IMR-90 (cell line): ENCODE measurements around the gene EGR2. TPM values are rescaled to one million over a fixed set of nuclear protein-coding genes. Genes with fewer than 3 reads are reported as not detected.
"Not testable (repeated sequence)": the region's sequence is repeated elsewhere in the genome, so short reads cannot be mapped to it uniquely, and the experiment has no call there.

ENCODE experiments used
- ATAC-seq: fragments of 200-7000 bp; cut with Tn5 transposase; 2 replicates; pipeline ENCODE4 v1.9.1; 2020; ENCODE audit warnings: low read depth, mild to moderate bottlenecking, moderate library complexity
- BruUV-seq: library from RNA; stranded (reverse); fragments of 400-500 nt; replicated peaks from 2 replicates; lab custom pipeline; 2021; lab: Mats Ljungman, UMichigan
- CTCF ChIA-PET: fragments of 300-600 bp; formaldehyde crosslinking; extraction: SDS; loops from one replicate; lab custom pipeline; 2021; ENCODE audit warnings: antibody characterized with exemption; lab: Yijun Ruan, JAX
- POLR2A ChIA-PET: fragments of 300-600 bp; sonication (Branson Sonifier 250); formaldehyde crosslinking; loops from one replicate; lab custom pipeline; 2022; ENCODE audit warnings: antibody characterized with exemption; ENCODE audit not compliant: unreplicated experiment; lab: Charles Lee
- DNase-seq: peaks from one replicate; pipeline ENCODE4 v3.0.0; 2013
- H2AFZ ChIP-seq: replicated peaks from 2 replicates; pipeline ENCODE3; 2013; ENCODE audit warnings: low read length, mild to moderate bottlenecking; ENCODE audit not compliant: poor library complexity
- H2AK5ac ChIP-seq: 2 replicates; pipeline ENCODE4 v1.6.1; 2013; ENCODE audit warnings: low read depth, low read length, inconsistent platforms
- H2AK9ac ChIP-seq: replicated peaks from 2 replicates; pipeline ENCODE3; 2013; ENCODE audit warnings: mild to moderate bottlenecking, low read depth, low read length, moderate library complexity; ENCODE audit not compliant: poor library complexity
- H2BK120ac ChIP-seq: 2 replicates; pipeline ENCODE4 v1.6.1; 2013; ENCODE audit warnings: low read depth, low read length, inconsistent platforms
- H2BK15ac ChIP-seq: 3 replicates; pipeline ENCODE4 v1.6.1; 2013; ENCODE audit warnings: low read depth, low read length, inconsistent platforms
- H2BK20ac ChIP-seq: 2 replicates; pipeline ENCODE4 v1.6.1; 2013; ENCODE audit warnings: low read depth, mild to moderate bottlenecking, inconsistent platforms, low read length, moderate library complexity
- H2BK5ac ChIP-seq: 2 replicates; pipeline ENCODE4 v1.6.1; 2013; ENCODE audit warnings: mild to moderate bottlenecking, low read depth, low read length, inconsistent platforms; ENCODE audit not compliant: poor library complexity, severe bottlenecking
- H3K14ac ChIP-seq: replicated peaks from 2 replicates; pipeline ENCODE4 v1.6.1; 2013; ENCODE audit warnings: low read depth, low read length, inconsistent platforms
- H3K18ac ChIP-seq: 2 replicates; pipeline ENCODE4 v1.6.1; 2013; ENCODE audit warnings: low read depth, low read length, control low read depth
- H3K23ac ChIP-seq: 2 replicates; pipeline ENCODE4 v1.6.1; 2013; ENCODE audit warnings: low read depth, low read length, inconsistent platforms
- H3K27ac ChIP-seq: 2 replicates; pipeline ENCODE4 v1.5.1; 2013; ENCODE audit warnings: mild to moderate bottlenecking, control low read depth, low read length; ENCODE audit not compliant: insufficient read depth
- H3K27me3 ChIP-seq: 2 replicates; pipeline ENCODE4 v1.6.1; 2013; ENCODE audit warnings: low read length; ENCODE audit not compliant: control insufficient read depth, insufficient read depth
- H3K36me3 ChIP-seq: 2 replicates; pipeline ENCODE4 v1.6.1; 2013; ENCODE audit warnings: low read length, mixed read lengths; ENCODE audit not compliant: control insufficient read depth, insufficient read depth
- H3K4ac ChIP-seq: 2 replicates; pipeline ENCODE4 v1.6.1; 2013; ENCODE audit warnings: low read depth, low read length, inconsistent platforms
- H3K4me1 ChIP-seq: 2 replicates; pipeline ENCODE4 v1.6.1; 2013; ENCODE audit warnings: low read length, mixed read lengths; ENCODE audit not compliant: control insufficient read depth, insufficient read depth
- H3K4me2 ChIP-seq: 2 replicates; pipeline ENCODE4 v1.6.1; 2013; ENCODE audit warnings: low read depth, mild to moderate bottlenecking, control low read depth, low read length, moderate library complexity
- H3K4me3 ChIP-seq: 2 replicates; pipeline ENCODE4 v1.5.1; 2013; ENCODE audit warnings: low read depth, mild to moderate bottlenecking, control low read depth, low read length, moderate library complexity; ENCODE audit not compliant: insufficient read depth
- H3K56ac ChIP-seq: 2 replicates; pipeline ENCODE4 v1.6.1; 2013; ENCODE audit warnings: low read length, inconsistent platforms; ENCODE audit not compliant: insufficient read depth; ENCODE audit errors: extremely low read depth
- H3K79me1 ChIP-seq, 2 experiments: 2 replicates each; pipeline ENCODE4 v1.6.1; 2013; ENCODE audit warnings: low read length in 2 of 2, inconsistent platforms in 1 of 2, low read depth in 1 of 2
- H3K9ac ChIP-seq: 2 replicates; pipeline ENCODE4 v1.6.1; 2013; ENCODE audit warnings: low read depth, low read length, control low read depth
- H3K9me1 ChIP-seq: 2 replicates; pipeline ENCODE4 v1.6.1; 2013; ENCODE audit warnings: low read length, inconsistent platforms; ENCODE audit not compliant: insufficient read depth
- H3K9me3 ChIP-seq: 2 replicates; pipeline ENCODE4 v1.6.1; 2013; ENCODE audit warnings: low read length; ENCODE audit not compliant: control insufficient read depth, insufficient read depth
- H4K20me1 ChIP-seq: 2 replicates; pipeline ENCODE4 v1.6.1; 2013; ENCODE audit warnings: low read length, inconsistent platforms; ENCODE audit not compliant: insufficient read depth
- H4K5ac ChIP-seq: 2 replicates; pipeline ENCODE4 v1.6.1; 2013; ENCODE audit warnings: mild to moderate bottlenecking, low read depth, low read length, control low read depth
- H4K8ac ChIP-seq, 2 experiments: 2 replicates each; pipeline ENCODE4 v1.6.1; 2013; ENCODE audit warnings: low read depth in 2 of 2, low read length in 2 of 2, control low read depth in 1 of 2, inconsistent platforms in 1 of 2
- H4K91ac ChIP-seq: 2 replicates; pipeline ENCODE4 v1.6.1; 2013; ENCODE audit warnings: low read depth, low read length, inconsistent platforms; ENCODE audit not compliant: insufficient read depth
- MAZ ChIP-seq: IDR thresholded peaks from 2 replicates; pipeline ENCODE4 v1.6.1; 2012; ENCODE audit warnings: low read depth, mild to moderate bottlenecking, low read length, improper control_type of control experiment, moderate library complexity, borderline replicate concordance
- WGBS, 2 experiments: methylation state at CpG; one replicate each; pipeline versions ENCODE4 v1.1.5 to v1.1.7; 2013; ENCODE audit warnings: missing lambda C conversion rate in 2 of 2; ENCODE audit not compliant: insufficient read length in 1 of 2; ENCODE audit errors: extremely low coverage in 2 of 2; 5-methylcytosine and 5-hydroxymethylcytosine counted together
- dilution Hi-C: fragments of 300-500 bp; cut with HindIII; formaldehyde crosslinking; loops from one replicate; pipeline ENCODE4 v1.14.3; 2018; ENCODE audit warnings: low sequenced_read_pairs; ENCODE audit not compliant: unreplicated experiment
- in situ Hi-C: fragments of 300-500 bp; cut with MboI; formaldehyde crosslinking; loops from 3 replicates; pipeline ENCODE4 v1.14.3; 2019; ENCODE audit warnings: low sequenced_read_pairs, inconsistent platforms, mixed read lengths
- intact Hi-C: fragments of 100-400 bp; cut with micrococcal nuclease; formaldehyde crosslinking; loops from 2 replicates; pipeline ENCODE4 v1.10.0; 2022
- polyA plus RNA-seq, 3 experiments: library from polyadenylated mRNA; depleted of rRNA; stranded (reverse); fragments of >200 nt; gene quantifications; 2 replicates each; pipeline ENCODE4 v1.2.3, GENCODE V29; 2012; ENCODE audit warnings: low replicate concordance in 1 of 3
- total RNA-seq: library from RNA; depleted of rRNA; stranded (reverse); fragments of >200 nt; gene quantifications from 2 replicates; pipeline ENCODE4 v1.2.3, GENCODE V29; 2012

The EGR2 gene
- total and polyA plus RNA-seq, 2 of the 4 experiments (the other 2 are of a cell fraction), result 0.36 to 1.2 TPM

DNA sequence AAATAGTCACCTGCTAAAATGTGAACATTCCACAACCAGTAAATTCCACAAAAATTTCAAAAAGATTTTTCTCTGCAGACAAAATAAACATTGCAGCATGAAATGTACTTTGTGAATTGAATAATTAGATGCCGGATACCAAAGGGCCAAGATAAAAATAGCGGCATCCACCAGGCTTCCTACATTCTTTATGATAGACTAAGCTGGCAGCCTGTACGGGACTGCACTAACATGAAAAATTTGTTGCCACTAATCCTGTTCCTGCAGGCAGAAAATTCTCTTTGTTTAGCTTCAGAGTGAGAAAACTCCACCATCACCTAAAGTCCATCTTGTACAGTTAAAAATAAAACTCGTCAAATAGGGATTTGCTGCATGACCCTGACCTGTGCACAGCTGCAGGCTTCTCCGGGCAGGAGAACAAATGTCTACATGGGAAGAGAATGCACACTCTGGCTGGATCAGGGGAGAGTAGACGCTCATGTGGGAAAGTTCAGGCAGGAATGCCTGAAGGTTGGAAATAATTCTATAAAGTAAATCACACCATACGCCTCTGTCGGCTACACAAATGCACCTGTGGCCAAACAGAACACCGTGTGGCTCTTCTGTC lies 27.2 kb downstream of the EGR2 start:
- no CpG with 5 or more reads among the region's 9 CpGs for WGBS, 2 experiments
- peak; percentile 22 for DNase-seq
- H3K4me2 ChIP-seq, result no peak overlapping the region

DNA sequence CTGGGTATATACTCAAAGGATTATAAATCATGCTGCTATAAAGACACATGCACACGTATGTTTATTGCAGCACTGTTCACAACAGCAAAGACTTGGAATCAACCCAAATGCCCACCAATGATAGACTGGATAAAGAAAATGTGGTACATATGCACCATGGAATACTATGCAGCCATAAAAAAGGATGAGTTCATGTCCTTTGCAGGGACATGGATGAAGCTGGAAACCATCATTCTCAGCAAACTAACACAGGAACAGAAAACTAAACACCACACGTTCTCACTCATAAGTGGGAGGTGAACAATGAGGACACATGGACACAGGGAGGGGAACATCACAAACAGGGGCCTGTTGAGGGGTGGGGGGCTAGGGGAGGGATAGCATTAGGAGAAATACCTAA lies 27.9 kb downstream of the EGR2 start:
- dilution Hi-C loops, H3K23ac ChIP-seq, H2BK5ac ChIP-seq, H3K9me1 ChIP-seq, H3K4me1 ChIP-seq, H3K4me2 ChIP-seq, H3K14ac ChIP-seq, H3K27me3 ChIP-seq, H3K36me3 ChIP-seq, POLR2A ChIA-PET, H3K4ac ChIP-seq, BruUV-seq, H2BK120ac ChIP-seq, H4K20me1 ChIP-seq, H3K18ac ChIP-seq, H4K8ac ChIP-seq, H3K9me3 ChIP-seq, H2BK15ac ChIP-seq, DNase-seq, H2BK20ac ChIP-seq, ATAC-seq, intact Hi-C loops, H2AK5ac ChIP-seq, H4K91ac ChIP-seq, CTCF ChIA-PET, H3K56ac ChIP-seq, H3K4me3 ChIP-seq, H4K5ac ChIP-seq, H3K9ac ChIP-seq, in situ Hi-C loops, H3K27ac ChIP-seq, H3K79me1 ChIP-seq, H2AK9ac ChIP-seq, H2AFZ ChIP-seq: not testable (repeated sequence)
- no CpG with 5 or more reads among the region's 2 CpGs for WGBS, 2 experiments

More for the DNA sequence above, 27.2 kb downstream of the EGR2 start:
- Histone ChIP-seq H3K9me1 (0 out of 2 replicates have a peak, but pooled peaks cover 2% of the 10 kb centered on the region), H3K18ac (no peak overlapping the region), H3K4ac (no peak overlapping the region; the same call in 1 of the 2 replicates), H2BK15ac (no peak overlapping the region), H3K9ac (no peak overlapping the region), H3K56ac (no peak overlapping the region; the same call in 1 of the 2 replicates), H3K14ac (0 out of 2 replicates have a peak overlapping the region, but pooled peaks have one; percentile 7), H3K27me3 (no peaks in the 10 kb centered on the region), H4K8ac (no peak overlapping the region), H3K36me3 (no peaks in the 10 kb centered on the region), H3K9me3 (no peaks in the 10 kb centered on the region), H4K5ac (no peak overlapping the region), H3K23ac (no peak overlapping the region), H3K4me3 (no peak overlapping the region), H2BK5ac (no peak overlapping the region), H2AK5ac (no peak overlapping the region), H2AFZ (no peak overlapping the region), H3K4me1 (no peaks in the 10 kb centered on the region), H4K20me1 (no peaks in the 10 kb centered on the region), H2AK9ac (no peak overlapping the region), H2BK120ac (no peak overlapping the region), H2BK20ac (no peak overlapping the region), H3K27ac (no peak overlapping the region), H4K91ac (no peak overlapping the region), H3K79me1 (no peaks in the 10 kb centered on the region)
- ChIA-PET CTCF (no interaction called here), POLR2A (no interaction called here)
- dilution Hi-C loops (no loop called here), intact Hi-C loops (no loop called here), in situ Hi-C loops (no loop called here)
- no TSS peak for BruUV-seq
- ATAC-seq, result peak; percentile 53
- no peak for TF ChIP-seq MAZ
